Measurements from ENCODE around the gene F10. TPM values are rescaled to one million over a fixed set of nuclear protein-coding genes. Genes with fewer than 3 reads are reported as not detected.

F10 gene
- total RNA-seq, 1 donor from 2014 or later, result 0.23 TPM

GRCh38 chr13:113183450-113184129 is 61.0 kb downstream of the F10 start:
- no peak overlapping the region for H3K27ac Mint-ChIP-seq (ENCODE audit: unreplicated experiment)
- H3K27me3 Mint-ChIP-seq (ENCODE audit: unreplicated experiment), result peaks cover 3% of the 10 kb centered on the region
- H3K9me3 Mint-ChIP-seq (ENCODE audit: unreplicated experiment), result no peaks in the 10 kb centered on the region
- TF ChIP-seq CTCF (IDR thresholded peaks at IDR 0.05; ENCODE audit: unreplicated experiment), result no peak
- H3K4me1 Mint-ChIP-seq (ENCODE audit: unreplicated experiment), result peaks cover 21% of the 10 kb centered on the region
- H3K4me3 Mint-ChIP-seq (ENCODE audit: unreplicated experiment), result no peak overlapping the region
- peaks cover 35% of the 10 kb centered on the region for H3K36me3 Mint-ChIP-seq (ENCODE audit: low read depth, unreplicated experiment)
- DNase-seq (ENCODE audit: low spot score), result no peak

- Mint-ChIP-seq H3K36me3 (ENCODE audit: low read depth, unreplicated experiment) (peaks cover 41% of the 10 kb centered on the region), H3K4me3 (ENCODE audit: unreplicated experiment) (peak overlapping the region; percentile 79), H3K27ac (ENCODE audit: unreplicated experiment) (peak overlapping the region; percentile 90), H3K9me3 (ENCODE audit: unreplicated experiment) (no peaks in the 10 kb centered on the region), H3K4me1 (ENCODE audit: unreplicated experiment) (peaks cover 19% of the 10 kb centered on the region), H3K27me3 (ENCODE audit: unreplicated experiment) (peaks cover 3% of the 10 kb centered on the region)
- no peak for DNase-seq (ENCODE audit: low spot score)
- TF ChIP-seq CTCF (IDR thresholded peaks at IDR 0.05; ENCODE audit: unreplicated experiment), result no peak
Observed at GRCh38 chr13:113184568-113185440, 62.2 kb downstream of the F10 start.

GRCh38 chr13:113186061-113186900 is 63.7 kb downstream of the F10 start:
- Mint-ChIP-seq H3K36me3 (ENCODE audit: low read depth, unreplicated experiment) (peaks cover 29% of the 10 kb centered on the region), H3K4me3 (ENCODE audit: unreplicated experiment) (no peak overlapping the region), H3K4me1 (ENCODE audit: unreplicated experiment) (peaks cover 26% of the 10 kb centered on the region), H3K27ac (ENCODE audit: unreplicated experiment) (peak overlapping the region; percentile 14), H3K9me3 (ENCODE audit: unreplicated experiment) (no peaks in the 10 kb centered on the region), H3K27me3 (ENCODE audit: unreplicated experiment) (peaks cover 5% of the 10 kb centered on the region)
- TF ChIP-seq CTCF (IDR thresholded peaks at IDR 0.05; ENCODE audit: unreplicated experiment), result no peak
- DNase-seq (ENCODE audit: low spot score), result no peak

GRCh38 chr13:113187263-113187669 is 64.7 kb downstream of the F10 start:
- H3K36me3 Mint-ChIP-seq (ENCODE audit: low read depth, unreplicated experiment), result peaks cover 27% of the 10 kb centered on the region
- peaks cover 26% of the 10 kb centered on the region for H3K4me1 Mint-ChIP-seq (ENCODE audit: unreplicated experiment)
- no peak overlapping the region for H3K27ac Mint-ChIP-seq (ENCODE audit: unreplicated experiment)
- H3K9me3 Mint-ChIP-seq (ENCODE audit: unreplicated experiment), result no peaks in the 10 kb centered on the region
- no peak for TF ChIP-seq CTCF (IDR thresholded peaks at IDR 0.05; ENCODE audit: unreplicated experiment)
- no peak for DNase-seq (ENCODE audit: low spot score)
- no peak overlapping the region for H3K4me3 Mint-ChIP-seq (ENCODE audit: unreplicated experiment)
- peaks cover 5% of the 10 kb centered on the region for H3K27me3 Mint-ChIP-seq (ENCODE audit: unreplicated experiment)
